Suprapubic skin (tissue), 4 donors: ENCODE measurements around the gene SHROOM4.

Experiments used
- CTCF ChIP-seq, 2 donors: fragments of 200-600 bp in 1 of 2; fragments of 450-650 bp in 1 of 2; sonication (generic) in 1 of 2; IDR thresholded peaks; one replicate each; pipeline ENCODE4 v1.5.1; 2016 to 2019; ENCODE audit warnings: antibody characterized with exemption in 2 of 2, mild to moderate bottlenecking in 1 of 2, moderate library complexity in 1 of 2
- POLR2A ChIP-seq, 2 donors: fragments of 450-650 bp; IDR thresholded peaks; one replicate each; pipeline ENCODE4 v1.6.1; 2017; ENCODE audit warnings: antibody characterized with exemption in 2 of 2, mild to moderate bottlenecking in 2 of 2, moderate library complexity in 2 of 2
- POLR2AphosphoS5 ChIP-seq, 3 donors: sonication (generic); formaldehyde crosslinking; IDR thresholded peaks; one replicate each; pipeline ENCODE4 v1.6.1; 2017; ENCODE audit warnings: antibody characterized with exemption in 3 of 3

DNA sequence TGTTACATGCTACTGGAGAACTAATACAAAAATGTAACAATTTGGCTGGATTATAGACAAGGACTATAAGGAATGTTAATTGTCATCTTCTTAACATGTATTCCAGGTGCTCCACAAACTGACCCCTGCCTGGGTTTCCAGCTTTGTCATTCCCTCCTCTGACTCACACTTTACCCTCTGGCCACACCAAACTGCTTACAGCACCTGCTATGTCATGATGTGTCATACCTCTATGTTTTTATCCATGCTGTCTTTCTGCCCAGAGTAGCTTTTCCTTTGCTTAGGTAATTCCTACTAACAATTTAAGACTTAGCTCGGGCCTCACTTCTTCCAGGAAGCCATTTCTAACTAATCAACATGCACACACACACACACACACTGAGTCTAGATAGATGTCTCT lies 14.0 kb upstream of the SHROOM4 start:
- no peak for TF ChIP-seq POLR2A (IDR thresholded peaks at IDR 0.05)
- no peak for TF ChIP-seq CTCF (IDR thresholded peaks at IDR 0.05)
- TF ChIP-seq POLR2AphosphoS5 (IDR thresholded peaks at IDR 0.05) = no peak
